ENCODE data around the gene CDC37. TPM values are rescaled to one million over a fixed set of nuclear protein-coding genes. Genes with fewer than 3 reads are reported as not detected.

CDC37 gene
- total and polyA plus RNA-seq, 2 of the 4 experiments (the other 2 are of a cell fraction): 209 to 650 TPM

GRCh38 chr19:10422046-10422461 lies 18.7 kb upstream of the CDC37 start:
- Histone ChIP-seq H3K27ac (ENCODE audit: insufficient read depth, low read length) (no peak overlapping the region), H3K9ac (ENCODE audit: low read depth, low read length) (no peak overlapping the region), H3K9me1 (ENCODE audit: insufficient read depth, low read length) (no peaks in the 10 kb centered on the region), H3K36me3 (ENCODE audit: control insufficient read depth, insufficient read depth, low read length) (no peaks in the 10 kb centered on the region), H3K4me3 (ENCODE audit: insufficient read depth, low read depth, low read length) (no peak overlapping the region), H3K27me3 (ENCODE audit: control insufficient read depth, insufficient read depth, low read length) (peaks cover 48% of the 10 kb centered on the region), H2BK15ac (ENCODE audit: low read depth, low read length) (no peak overlapping the region), H3K56ac (ENCODE audit: extremely low read depth, insufficient read depth, low read length) (no peak overlapping the region), H4K20me1 (ENCODE audit: insufficient read depth, low read length) (peaks cover 26% of the 10 kb centered on the region), H4K5ac (ENCODE audit: low read depth, low read length) (no peak overlapping the region), H2AK9ac (replicated peaks; ENCODE audit: low read depth, low read length, poor library complexity) (peak overlapping the region; percentile 49), H4K8ac (ENCODE audit: low read depth in 2 of 2, low read length in 2 of 2) (no peak overlapping the region), H3K79me1 (ENCODE audit: low read depth in 1 of 2, low read length in 2 of 2) (no peaks in the 10 kb centered on the region; a peak in 1 of 4 replicates), H3K14ac (replicated peaks; ENCODE audit: low read depth, low read length) (no peak overlapping the region), H3K18ac (ENCODE audit: low read depth, low read length) (no peak overlapping the region), H4K91ac (ENCODE audit: insufficient read depth, low read depth, low read length) (no peak overlapping the region), H2BK5ac (ENCODE audit: low read depth, low read length, poor library complexity, severe bottlenecking) (no peak overlapping the region), H2BK120ac (ENCODE audit: low read depth, low read length) (no peak overlapping the region), H3K4me2 (ENCODE audit: low read depth, low read length) (no peak overlapping the region), H2AK5ac (ENCODE audit: low read depth, low read length) (peak overlapping the region; percentile 65; the same call in 1 of the 2 replicates), H2AFZ (replicated peaks; ENCODE audit: low read length, poor library complexity) (peak overlapping the region; percentile 27), H3K9me3 (ENCODE audit: control insufficient read depth, insufficient read depth, low read length) (no peaks in the 10 kb centered on the region), H3K23ac (ENCODE audit: low read depth, low read length) (peak overlapping the region; percentile 45), H3K4ac (ENCODE audit: low read depth, low read length) (no peak overlapping the region), H3K4me1 (ENCODE audit: control insufficient read depth, insufficient read depth, low read length) (peaks cover 13% of the 10 kb centered on the region), H2BK20ac (ENCODE audit: low read depth, low read length) (no peak overlapping the region)
- in situ Hi-C loops (cut with MboI; ENCODE audit: low sequenced_read_pairs) (no loop called here), dilution Hi-C loops (cut with HindIII; ENCODE audit: low sequenced_read_pairs, unreplicated experiment) (no loop called here), intact Hi-C loops (cut with micrococcal nuclease) (no loop called here)
- ATAC-seq (ENCODE audit: low read depth): no peak
- ChIA-PET CTCF (no interaction called here), POLR2A (ENCODE audit: unreplicated experiment) (no interaction called here)
- 71% methylated on average over 3 of the region's 4 CpGs; no CpG with 5 or more reads in 1 of the 2 experiments for whole genome bisulfite sequencing, 2 experiments (ENCODE audit: extremely low coverage in 2 of 2, insufficient read length in 1 of 2)
- no peak for DNase-seq
- no TSS peak for BruUV-seq (replicated peaks)
- TF ChIP-seq RCOR1 (IDR thresholded peaks at IDR 0.05; ENCODE audit: insufficient replicate concordance, low read length): no peak
- TF ChIP-seq CEBPB (IDR thresholded peaks at IDR 0.05; ENCODE audit: low read depth, low read length): peak; percentile 84

All from IMR-90 (cell line).